ENCODE data around the gene PPP3CA.
A peak's percentile ranks its signal among the peaks of the same experiment; 100 is the strongest.

The PPP3CA gene

DNA sequence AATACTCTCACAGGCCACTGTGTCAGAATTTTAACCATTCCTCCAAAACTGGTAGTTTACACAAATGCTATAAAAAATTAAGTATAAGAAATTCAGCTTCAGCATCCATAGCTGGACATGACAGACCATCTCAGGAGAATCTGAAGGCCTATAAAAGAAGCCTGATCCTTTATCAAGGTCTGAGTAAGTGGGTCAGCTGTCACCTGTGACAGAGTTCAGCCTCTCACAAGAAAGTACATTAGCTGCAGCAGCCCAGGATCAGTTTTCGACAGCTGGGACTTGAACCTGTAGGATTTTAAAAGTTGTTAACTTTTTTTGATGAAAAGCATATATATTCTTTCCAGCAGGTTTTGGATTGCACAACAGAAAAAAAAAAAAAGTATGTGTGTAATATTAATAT, 60.7 kb downstream of the PPP3CA start:
- DNase-seq = no peak

DNA sequence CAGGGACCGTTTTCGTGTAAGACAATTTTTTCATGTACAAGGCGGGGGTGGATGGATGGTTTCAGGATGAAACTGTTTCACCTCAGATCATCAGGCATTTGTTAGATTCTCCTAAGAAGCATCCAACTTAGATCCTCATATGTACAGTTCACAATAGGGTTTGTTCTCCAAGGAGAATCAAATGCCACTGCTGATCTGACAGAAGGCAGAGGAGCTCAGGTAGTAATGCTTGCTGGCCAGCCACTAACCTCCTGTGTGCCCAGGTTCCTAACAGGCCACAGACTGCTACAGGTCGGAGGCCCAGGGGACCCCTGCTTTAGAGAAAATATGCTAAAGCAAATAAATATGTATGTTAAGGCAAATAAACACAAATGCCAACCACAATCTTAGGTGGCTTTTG, 61.3 kb downstream of the PPP3CA start:
- no peak for DNase-seq

DNA sequence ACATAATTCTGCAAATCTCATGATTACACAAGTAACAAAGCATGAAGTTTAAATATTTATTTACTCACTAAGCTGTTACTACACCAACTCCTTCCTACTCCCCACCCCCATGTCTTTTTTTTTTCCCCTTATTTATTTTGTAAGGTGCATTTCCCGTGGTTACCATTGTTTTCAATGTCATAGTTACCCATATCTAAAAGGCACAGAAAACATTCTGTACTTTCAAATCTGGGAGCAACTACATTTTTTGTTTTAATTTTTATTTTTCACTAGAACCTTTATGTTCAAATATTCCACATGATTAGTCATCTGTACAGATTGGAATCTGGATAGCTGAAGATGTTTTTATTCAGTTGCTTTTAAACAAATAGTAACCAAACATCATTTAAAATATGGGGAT, 62.8 kb downstream of the PPP3CA start:
- peak in 3 of 6 experiments; percentile 0 to 25 (median 3) for DNase-seq

DNA sequence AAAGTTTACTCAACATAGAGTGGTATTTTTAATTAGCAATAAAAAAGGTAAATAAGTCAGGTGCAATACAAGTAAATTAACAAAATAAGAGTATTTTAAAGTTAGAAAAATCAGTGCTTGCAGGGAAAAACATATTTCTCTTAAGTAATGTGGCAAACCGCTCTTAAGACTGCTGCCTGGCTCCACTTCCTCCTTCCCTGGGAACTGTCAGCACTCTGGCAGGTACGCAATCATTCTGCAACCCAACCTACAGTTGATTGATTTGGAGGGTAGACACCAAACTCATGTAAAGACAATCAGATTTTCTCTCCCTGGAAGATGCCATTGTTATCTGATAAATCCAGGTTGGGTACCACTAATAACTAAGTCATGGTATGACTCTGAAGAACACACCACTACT, 63.9 kb downstream of the PPP3CA start:
- DNase-seq = no peak

DNA sequence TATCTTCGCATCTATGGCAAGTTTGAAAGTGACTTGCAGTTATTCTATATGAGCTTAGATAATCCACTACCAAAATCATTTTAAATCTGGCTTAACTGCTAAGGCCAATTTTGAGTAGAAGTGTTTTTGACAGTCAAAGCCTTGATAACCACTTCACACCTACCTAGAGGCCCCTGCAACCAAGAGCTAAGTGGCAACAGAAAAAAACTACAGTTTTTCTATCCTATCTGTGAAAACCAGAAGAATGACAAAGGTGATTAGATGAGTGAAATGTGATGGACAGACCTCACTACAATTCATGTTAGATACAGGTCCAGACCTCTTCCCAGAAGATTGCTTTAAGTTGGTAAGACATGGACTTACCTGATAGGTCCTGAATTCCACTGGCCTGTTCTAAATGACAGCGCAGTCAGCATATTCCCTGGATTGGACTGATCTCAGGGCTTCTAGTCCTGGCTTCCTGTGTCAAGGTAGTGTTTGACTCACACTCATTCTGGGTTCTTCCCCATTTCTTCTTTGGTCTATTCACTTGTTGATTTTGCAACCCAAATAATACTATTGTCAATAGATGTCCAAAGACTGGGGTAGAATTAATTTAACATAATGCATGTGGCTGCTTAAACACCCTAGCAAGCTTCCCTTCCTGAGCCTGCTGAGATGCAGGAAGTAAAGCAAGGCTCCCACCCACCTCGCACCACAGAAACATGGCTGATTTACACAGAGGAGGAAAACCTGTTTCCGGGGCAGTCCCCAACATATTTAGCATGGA, 65.1 kb downstream of the PPP3CA start:
- DNase-seq = peak in 2 of 6 experiments; percentile 2 to 20

DNA sequence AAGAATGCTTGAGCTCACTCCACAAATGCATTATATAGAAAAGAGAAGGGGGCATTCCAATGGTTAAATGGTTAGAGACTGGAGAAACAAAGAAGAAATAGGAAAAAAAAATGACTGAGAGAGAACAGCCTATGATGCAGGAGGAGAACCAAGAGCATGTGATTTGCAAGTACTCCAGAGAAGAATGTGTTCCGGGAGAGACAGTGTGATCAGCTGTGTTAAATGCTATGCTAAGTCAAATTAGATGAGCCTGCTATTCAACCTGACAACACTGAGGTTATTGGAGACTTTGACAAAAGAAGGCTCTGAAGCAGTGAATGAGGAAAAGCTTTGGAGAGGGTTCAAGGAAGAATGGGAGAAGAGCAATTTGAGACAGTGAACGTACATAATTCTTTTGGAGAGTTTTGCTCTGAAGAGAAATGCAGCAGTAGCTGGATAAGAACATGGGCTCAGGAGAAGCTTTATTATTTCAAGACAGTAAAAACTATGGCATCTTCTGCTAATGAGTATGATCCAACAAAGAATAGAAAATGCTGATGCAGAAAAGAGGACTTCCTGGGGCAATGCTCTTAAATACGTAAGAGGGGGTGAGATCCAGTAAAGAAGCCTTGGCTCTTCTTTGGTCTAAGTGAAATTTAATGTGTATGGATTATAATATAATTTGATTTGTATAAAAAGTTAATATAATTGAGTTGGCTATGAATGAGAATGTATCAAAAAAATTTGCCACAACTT, 66.3 kb downstream of the PPP3CA start:
- no peak for DNase-seq

DNA sequence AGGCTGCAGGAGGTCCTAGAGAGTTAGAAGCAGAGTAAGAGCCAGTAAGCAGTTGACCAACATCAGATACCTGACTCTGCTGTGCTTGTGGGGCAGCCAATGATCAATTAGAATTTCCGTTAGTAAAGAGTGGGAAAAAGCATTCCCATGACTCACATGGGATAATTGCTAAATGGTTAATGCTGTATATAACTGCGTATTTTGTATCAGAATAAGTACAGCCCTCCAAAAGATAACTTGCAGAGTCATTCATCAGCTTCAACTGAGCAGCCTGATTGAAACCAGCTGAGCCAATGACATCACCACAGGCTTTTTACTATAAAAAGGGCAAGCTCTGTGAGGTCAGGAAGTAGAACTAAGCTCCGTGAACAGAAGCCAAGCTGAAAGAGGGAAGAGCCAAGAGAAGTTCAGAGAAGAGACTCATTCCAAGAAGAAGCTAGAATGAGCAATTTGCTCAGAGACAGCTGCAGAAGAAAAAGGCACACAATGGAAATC, 67.9 kb downstream of the PPP3CA start:
- no peak for DNase-seq

DNA sequence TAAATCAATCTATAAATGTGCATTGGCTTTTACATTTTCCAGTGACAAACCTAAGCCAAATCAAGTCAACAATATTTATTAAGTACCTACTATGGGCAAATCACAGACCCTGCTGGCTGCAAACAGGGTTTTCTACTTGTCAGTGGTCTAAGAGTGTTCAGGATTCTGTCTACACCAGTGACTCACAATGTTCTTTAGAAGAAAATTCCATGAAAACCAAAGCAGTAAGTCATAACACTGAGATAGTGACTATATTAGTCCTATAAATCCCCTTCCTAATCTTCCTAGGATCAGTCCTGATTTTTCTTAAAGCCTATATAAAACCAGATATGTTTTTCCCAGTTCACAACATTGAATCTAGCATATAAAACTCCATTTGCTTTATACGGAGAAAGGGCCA, 69.7 kb downstream of the PPP3CA start:
- DNase-seq = no peak

DNA sequence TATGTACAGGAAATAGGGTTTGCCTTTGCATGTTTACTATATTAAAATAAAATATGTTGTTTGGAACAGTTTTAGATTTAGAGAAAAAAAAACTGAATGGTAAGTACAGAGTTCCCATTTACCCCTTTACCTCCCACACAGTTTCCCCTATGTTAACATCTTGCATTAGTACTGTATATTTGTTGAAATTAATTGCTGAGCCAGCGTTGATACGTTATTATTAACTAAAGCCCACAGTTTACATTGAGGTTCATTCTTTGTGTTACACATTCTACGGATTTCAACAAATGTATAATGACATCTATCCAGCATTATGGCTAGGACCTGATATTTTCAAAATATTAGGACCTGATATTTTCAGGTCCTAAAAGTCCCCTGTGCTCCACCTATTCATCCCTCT, 70.7 kb downstream of the PPP3CA start:
- no peak for DNase-seq

DNA sequence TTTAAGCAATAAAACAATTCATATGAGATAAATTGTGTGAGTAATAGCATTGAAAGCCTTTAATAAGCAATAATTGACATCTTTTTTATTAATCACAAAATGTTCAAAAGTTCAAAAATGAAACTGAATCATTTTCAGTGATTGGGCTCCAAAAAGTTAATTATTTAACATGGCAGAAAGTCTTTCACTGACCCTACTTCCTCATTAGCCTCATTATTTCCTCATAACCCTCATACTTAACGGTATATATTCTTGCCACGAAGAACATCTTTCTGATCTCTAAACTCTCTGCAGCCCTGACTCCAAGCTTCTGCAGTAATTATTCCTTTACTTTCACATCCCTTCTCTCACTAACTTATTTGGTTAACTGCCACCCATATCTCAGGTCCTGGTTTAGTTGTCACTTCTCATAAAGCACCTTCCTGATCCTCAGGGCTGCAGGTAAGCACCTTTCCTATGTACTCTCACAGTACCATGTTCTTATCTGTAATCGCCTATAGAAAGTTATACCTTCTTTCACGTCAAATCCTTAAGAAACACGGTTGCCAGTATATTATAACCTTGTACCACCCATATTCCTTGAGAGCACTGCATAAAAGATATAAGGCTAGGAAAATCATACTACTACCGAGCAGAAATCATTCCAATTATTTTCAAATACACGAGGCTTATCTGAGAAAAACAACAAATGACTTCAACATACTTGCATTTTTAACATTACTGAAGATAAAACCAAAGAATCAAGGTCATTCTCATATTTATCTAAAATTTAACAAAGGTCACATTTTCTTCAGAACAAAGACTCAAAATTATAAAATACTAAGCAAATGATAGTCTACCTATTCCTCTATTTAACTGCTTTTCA, 72.2 kb downstream of the PPP3CA start:
- no peak for DNase-seq

DNA sequence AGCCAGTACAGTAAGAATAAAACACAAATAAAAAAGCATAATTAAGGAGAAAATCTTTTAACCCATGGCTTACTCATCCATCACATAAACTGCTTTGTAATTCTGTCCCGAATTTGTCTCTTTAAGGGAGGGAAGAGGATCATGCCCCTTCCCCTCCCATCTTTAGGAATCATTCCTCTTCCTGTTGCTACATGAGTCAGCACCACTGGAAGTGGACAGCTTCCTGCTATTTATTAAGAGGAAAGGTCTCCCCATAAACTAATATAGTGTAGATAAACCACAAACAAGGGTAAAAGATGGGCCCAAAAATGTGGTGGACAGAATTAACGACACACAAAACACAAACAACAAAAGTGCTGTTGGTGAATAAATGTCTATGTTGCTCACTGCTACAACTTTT, 75.8 kb downstream of the PPP3CA start:
- no peak for DNase-seq

DNA sequence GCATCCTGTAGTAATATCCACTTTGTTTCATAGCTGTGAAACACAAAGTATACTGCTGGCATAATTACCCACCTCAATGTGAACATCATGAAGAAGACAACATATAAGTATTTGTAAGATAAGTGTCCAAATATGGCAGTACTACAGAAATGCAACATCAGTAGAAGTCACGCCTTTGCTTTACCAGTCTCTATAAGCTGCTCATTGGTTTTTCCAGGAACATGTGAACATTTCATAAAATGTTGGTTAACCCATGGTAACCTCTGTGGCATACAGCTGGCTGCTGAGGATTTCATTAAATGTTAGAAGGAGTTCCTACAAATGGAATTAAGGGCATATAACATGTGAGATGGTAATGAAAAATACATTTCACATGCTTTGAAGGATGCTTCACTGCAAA, 77.6 kb downstream of the PPP3CA start:
- DNase-seq = no peak

DNA sequence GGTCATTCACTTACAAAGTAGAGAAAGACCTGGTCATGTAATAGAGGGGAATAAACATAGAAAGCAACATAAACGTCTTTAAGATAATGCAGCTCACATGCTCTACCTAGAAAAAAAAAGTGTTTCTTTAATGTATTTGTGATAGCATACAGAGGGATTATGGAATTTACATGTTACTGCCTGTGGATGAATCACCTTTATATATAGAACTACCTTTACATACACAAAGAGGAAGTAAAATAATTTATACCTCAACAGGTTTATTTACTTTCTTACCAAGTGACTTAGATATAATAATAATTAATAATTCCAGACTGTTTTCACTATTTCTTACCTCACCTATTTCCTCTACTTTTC, 81.5 kb downstream of the PPP3CA start:
- DNase-seq = no peak

DNA sequence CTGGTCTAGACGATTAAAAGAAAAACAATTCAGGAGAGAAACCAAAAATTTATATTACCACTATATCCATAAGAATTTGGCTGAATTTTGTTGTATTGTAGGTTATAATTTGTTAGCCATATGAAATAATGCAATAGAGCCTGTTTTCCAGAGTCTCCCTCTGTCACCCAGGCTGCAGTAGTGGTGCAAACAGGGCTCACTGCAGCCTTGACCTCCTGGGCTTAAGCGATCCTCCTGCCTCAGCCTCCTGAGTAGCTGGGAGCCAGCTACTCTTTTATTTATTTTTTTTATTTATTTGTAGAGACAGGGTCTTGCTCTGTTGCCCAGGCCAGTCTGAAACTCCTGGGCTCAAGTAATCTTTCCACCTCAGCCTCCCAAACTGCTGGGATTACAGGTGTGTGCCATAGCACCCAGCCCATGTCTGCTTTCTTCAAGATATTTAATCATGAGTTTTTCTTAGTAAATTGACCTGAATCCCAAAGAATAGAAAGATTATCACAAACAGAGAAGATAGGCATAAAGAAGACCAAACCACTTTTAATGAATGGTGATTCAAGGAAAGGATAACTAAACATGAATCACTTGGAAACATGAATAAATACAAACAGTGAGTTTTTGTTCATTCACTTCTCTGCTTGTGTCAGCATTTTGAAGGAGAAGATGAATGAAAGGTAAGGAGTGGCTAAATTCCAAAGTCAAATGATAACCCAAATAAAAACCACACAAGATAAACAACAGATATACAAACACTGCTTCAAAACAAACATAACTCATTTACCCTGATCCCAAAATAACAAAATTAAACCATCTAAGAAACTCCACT, 82.1 kb downstream of the PPP3CA start:
- DNase-seq = no peak

DNA sequence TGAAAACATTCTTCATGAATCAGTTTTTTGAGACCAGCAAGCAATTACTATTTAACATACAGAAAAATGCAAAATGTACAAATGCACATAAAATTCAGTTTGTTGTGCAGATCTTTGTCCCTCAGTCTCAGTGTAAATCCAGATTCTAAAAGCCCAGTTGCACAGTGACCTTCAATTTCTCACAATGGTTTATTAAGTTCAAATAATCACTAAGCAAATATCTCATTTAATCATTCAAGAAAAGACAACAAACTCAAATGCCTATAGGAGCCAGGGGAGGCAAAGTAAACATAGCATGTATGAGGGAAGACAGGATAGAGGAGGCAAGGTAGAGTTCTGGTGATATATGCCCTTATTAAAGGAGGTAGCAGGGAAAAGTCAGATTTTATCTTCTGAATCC, 82.8 kb downstream of the PPP3CA start:
- no peak for DNase-seq

DNA sequence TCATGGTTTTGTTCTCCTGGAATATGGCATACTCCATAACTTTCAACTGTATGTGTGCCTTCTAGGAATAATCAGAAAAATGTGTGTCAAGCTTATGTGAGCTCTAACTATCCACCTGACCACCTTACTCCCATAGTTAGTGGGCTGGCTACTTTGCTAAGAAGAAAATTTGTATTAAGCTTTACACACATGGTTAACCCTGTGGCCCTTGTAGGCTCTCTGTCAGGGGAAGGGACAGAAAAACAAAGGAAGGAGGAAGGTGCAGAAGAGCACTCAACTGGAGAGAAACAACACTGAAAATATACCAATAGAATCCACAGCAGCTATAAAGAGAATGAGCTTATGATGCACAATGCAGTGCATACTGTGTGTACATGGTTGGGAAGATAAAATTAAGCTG, 84.6 kb downstream of the PPP3CA start:
- no peak for DNase-seq

DNA sequence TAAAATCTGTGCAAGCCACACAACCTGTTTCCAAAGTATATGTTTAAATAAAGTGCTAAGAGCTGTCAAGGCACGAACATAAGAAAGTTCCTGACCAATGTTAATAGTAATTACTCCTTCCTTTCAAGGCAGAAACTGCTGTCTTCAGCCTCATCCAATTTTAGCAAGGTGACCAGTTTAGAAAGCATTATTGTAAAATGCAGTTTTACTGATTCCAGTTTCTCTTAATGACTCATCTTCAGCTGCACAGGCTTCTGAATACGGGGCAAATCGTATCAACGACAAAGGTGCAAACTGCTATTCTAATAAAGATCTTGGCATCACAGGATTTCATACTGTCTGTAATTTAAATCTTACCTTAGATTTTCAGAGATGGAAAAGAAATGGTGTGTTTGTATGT, 87.5 kb downstream of the PPP3CA start:
- no peak for DNase-seq

DNA sequence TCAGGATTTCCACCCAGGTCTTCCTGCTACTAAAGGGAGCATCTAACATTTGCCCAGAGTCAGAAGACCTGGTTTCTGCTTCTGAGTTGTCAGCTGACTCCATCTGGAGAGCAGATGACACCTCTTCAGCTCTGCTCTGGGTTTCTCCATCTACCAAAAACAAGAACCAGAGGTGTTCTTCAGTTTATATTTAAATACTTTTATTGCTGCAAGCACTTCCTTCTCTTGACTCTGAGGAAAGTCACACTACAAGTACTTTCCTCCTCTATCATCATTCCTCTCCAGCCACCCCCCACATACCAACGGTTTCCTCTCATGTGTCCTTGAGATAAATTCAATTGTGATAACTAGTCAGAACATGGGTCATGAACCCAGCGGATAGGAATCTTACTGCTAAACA, 88.4 kb downstream of the PPP3CA start:
- DNase-seq = no peak

DNA sequence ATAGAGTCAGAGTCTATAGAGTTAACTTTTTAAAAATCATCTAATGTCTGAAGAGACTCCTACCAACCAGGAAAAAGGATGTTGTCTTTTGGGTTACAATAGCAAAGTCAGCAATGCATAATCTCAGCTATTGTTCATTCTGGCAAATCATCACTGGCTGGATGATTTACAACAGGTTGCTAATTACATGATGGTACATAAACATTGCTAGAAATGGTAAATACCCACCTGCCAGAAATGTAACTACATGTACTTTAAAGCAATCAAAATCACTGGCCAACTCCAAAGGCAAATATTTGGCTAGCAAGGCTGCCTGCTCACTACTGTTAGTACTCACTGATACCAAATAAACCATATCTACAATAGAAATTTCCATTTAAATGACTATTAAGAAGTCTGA, 91.1 kb downstream of the PPP3CA start:
- DNase-seq = no peak

DNA sequence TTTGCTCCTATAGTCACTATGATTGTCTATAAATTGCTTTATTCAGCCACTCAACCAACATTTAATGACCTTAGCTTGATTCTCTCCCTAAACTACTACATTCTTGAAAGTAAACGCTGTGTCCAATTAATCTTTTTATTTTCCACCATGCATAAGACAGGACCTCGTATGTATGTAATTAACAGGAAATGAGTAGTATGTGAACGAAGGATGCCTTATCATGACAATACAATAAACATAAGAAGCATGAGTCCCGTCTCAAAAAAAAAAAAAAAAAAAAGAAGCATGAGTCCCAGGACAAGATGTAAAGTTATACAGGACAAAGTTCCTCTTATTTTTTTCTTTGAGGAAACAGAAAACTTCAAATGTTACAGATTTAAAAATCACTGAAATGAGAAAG, 92.5 kb downstream of the PPP3CA start:
- no peak for DNase-seq

DNA sequence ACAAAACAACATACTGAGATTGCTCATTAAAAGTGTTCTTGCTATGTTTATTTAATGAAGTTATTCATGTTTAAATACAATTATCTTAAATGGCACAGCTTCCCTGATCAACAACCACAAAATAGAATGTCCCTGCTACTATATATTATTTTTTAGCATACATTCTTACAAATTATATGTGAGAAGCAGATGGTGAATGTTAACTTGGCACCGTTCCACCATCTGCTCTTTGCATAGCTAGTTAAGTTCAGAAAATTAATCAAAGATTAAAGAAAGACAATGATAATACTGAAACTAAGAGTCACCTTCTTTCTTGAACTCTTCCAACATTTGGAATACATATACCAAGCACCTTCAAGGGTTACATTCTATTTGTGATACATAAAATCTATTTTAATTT, 94.2 kb downstream of the PPP3CA start:
- no peak for DNase-seq

DNA sequence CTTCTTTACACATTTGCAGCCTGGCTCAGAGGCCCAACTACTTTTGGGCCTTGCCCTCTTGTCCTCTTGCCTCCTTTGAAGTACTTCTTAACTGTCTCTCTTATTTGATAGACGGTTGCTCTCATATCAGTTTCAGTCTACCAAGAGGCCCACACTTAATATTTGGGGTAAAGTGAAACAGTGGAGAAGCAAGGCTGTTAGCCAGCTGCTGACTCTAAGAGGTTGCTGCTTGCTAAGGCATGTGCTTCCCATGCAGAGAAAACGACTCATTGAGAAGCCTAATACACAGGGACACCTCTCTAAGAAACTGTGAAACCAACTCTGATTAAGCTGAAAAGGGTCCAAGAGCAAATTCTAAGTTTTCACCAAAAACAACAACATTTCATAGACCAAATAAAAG, 94.6 kb downstream of the PPP3CA start:
- DNase-seq = no peak

DNA sequence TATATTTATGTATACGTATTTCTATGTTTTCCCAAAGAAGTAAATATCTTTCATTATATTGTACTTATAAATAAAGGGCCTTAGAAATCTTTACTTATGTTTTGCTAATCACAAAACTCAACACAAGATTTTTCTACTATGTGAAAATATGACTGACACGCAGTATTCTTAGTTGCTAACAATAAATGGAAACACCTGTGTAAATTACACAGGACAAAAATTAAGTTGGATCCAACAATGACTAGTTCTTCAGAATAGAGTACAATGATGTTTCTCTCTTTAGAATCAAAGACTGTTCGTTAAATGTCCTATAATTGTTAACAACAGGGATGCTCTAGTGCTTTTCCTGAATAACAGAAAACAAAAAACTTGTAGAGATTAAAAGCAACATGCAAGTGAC, 96.1 kb downstream of the PPP3CA start:
- no peak for DNase-seq

Measured in stimulated activated naive CD4-positive, alpha-beta T cell (primary cell).